Measurements from ENCODE around the gene EMD.

- TF ChIP-seq, protein P1, sequence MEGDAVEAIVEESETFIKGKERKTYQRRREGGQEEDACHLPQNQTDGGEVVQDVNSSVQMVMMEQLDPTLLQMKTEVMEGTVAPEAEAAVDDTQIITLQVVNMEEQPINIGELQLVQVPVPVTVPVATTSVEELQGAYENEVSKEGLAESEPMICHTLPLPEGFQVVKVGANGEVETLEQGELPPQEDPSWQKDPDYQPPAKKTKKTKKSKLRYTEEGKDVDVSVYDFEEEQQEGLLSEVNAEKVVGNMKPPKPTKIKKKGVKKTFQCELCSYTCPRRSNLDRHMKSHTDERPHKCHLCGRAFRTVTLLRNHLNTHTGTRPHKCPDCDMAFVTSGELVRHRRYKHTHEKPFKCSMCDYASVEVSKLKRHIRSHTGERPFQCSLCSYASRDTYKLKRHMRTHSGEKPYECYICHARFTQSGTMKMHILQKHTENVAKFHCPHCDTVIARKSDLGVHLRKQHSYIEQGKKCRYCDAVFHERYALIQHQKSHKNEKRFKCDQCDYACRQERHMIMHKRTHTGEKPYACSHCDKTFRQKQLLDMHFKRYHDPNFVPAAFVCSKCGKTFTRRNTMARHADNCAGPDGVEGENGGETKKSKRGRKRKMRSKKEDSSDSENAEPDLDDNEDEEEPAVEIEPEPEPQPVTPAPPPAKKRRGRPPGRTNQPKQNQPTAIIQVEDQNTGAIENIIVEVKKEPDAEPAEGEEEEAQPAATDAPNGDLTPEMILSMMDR (conservative IDR thresholded peaks at IDR 0.05; ENCODE audit: low read depth, low read length) = no peak
- no peak for TF ChIP-seq EZH2 (IDR thresholded peaks at IDR 0.05; ENCODE audit: borderline replicate concordance, low read depth, low read length, poor library complexity, severe bottlenecking)
These were observed 11.4 kb upstream of the EMD start for GRCh38 chrX:154367474-154368308.
